ENCODE measurements around the gene CFAP299. TPM values are rescaled to one million over a fixed set of nuclear protein-coding genes. Genes with fewer than 3 reads are reported as not detected.

The CFAP299 gene
- total RNA-seq, 1 donor from 2014 or later, result not detected

GRCh38 chr4:80709082-80709869 lies 373.7 kb downstream of the CFAP299 start:
- no peaks in the 10 kb centered on the region for H3K4me1 Mint-ChIP-seq (ENCODE audit: unreplicated experiment)
- no peaks in the 10 kb centered on the region for H3K27me3 Mint-ChIP-seq (ENCODE audit: unreplicated experiment)
- DNase-seq (ENCODE audit: extremely low spot score, unreplicated experiment), result no peak
- no peaks in the 10 kb centered on the region for H3K9me3 Mint-ChIP-seq (ENCODE audit: unreplicated experiment)
- no peak overlapping the region for H3K4me3 Mint-ChIP-seq (ENCODE audit: unreplicated experiment)
- H3K27ac Mint-ChIP-seq (ENCODE audit: unreplicated experiment), result no peak overlapping the region
- no peak for TF ChIP-seq CTCF (IDR thresholded peaks at IDR 0.05)
- H3K36me3 Mint-ChIP-seq (ENCODE audit: unreplicated experiment), result no peaks in the 10 kb centered on the region

GRCh38 chr4:80710748-80711451 lies 375.4 kb downstream of the CFAP299 start:
- Mint-ChIP-seq H3K9me3 (ENCODE audit: unreplicated experiment) (no peaks in the 10 kb centered on the region), H3K27ac (ENCODE audit: unreplicated experiment) (no peak overlapping the region), H3K27me3 (ENCODE audit: unreplicated experiment) (no peaks in the 10 kb centered on the region), H3K36me3 (ENCODE audit: unreplicated experiment) (no peaks in the 10 kb centered on the region), H3K4me3 (ENCODE audit: unreplicated experiment) (no peak overlapping the region), H3K4me1 (ENCODE audit: unreplicated experiment) (no peaks in the 10 kb centered on the region)
- no peak for DNase-seq (ENCODE audit: extremely low spot score, unreplicated experiment)
- no peak for TF ChIP-seq CTCF (IDR thresholded peaks at IDR 0.05)

GRCh38 chr4:80711956-80712355 lies 376.4 kb downstream of the CFAP299 start:
- H3K27ac Mint-ChIP-seq (ENCODE audit: unreplicated experiment), result no peak overlapping the region
- no peaks in the 10 kb centered on the region for H3K4me1 Mint-ChIP-seq (ENCODE audit: unreplicated experiment)
- no peak overlapping the region for H3K4me3 Mint-ChIP-seq (ENCODE audit: unreplicated experiment)
- no peaks in the 10 kb centered on the region for H3K27me3 Mint-ChIP-seq (ENCODE audit: unreplicated experiment)
- TF ChIP-seq CTCF (IDR thresholded peaks at IDR 0.05), result no peak
- DNase-seq (ENCODE audit: extremely low spot score, unreplicated experiment), result no peak
- H3K9me3 Mint-ChIP-seq (ENCODE audit: unreplicated experiment), result no peaks in the 10 kb centered on the region
- H3K36me3 Mint-ChIP-seq (ENCODE audit: unreplicated experiment), result no peaks in the 10 kb centered on the region

- no peaks in the 10 kb centered on the region for H3K36me3 Mint-ChIP-seq (ENCODE audit: unreplicated experiment)
- no peak for DNase-seq (ENCODE audit: extremely low spot score, unreplicated experiment)
- H3K9me3 Mint-ChIP-seq (ENCODE audit: unreplicated experiment), result peaks cover 7% of the 10 kb centered on the region
- H3K27me3 Mint-ChIP-seq (ENCODE audit: unreplicated experiment), result no peaks in the 10 kb centered on the region
- no peak overlapping the region for H3K27ac Mint-ChIP-seq (ENCODE audit: unreplicated experiment)
- no peaks in the 10 kb centered on the region for H3K4me1 Mint-ChIP-seq (ENCODE audit: unreplicated experiment)
- H3K4me3 Mint-ChIP-seq (ENCODE audit: unreplicated experiment), result no peak overlapping the region
- no peak for TF ChIP-seq CTCF (IDR thresholded peaks at IDR 0.05)
Measured at GRCh38 chr4:80713409-80713808, 377.9 kb downstream of the CFAP299 start.

GRCh38 chr4:80717204-80717603 lies 381.7 kb downstream of the CFAP299 start:
- TF ChIP-seq CTCF (IDR thresholded peaks at IDR 0.05), result no peak

More at GRCh38 chr4:80717204-80717603, 381.7 kb downstream of the CFAP299 start:
- Mint-ChIP-seq H3K36me3 (ENCODE audit: unreplicated experiment) (no peaks in the 10 kb centered on the region), H3K27me3 (ENCODE audit: unreplicated experiment) (no peaks in the 10 kb centered on the region), H3K27ac (ENCODE audit: unreplicated experiment) (no peak overlapping the region), H3K4me3 (ENCODE audit: unreplicated experiment) (no peak overlapping the region), H3K9me3 (ENCODE audit: unreplicated experiment) (peaks cover 24% of the 10 kb centered on the region), H3K4me1 (ENCODE audit: unreplicated experiment) (no peaks in the 10 kb centered on the region)
- DNase-seq (ENCODE audit: extremely low spot score, unreplicated experiment), result no peak
